ENCODE results near the gene MYO15A. TPM values are rescaled to one million over a fixed set of nuclear protein-coding genes. Genes with fewer than 3 reads are reported as not detected.

The MYO15A gene
- total RNA-seq, 1 experiment from 2014 or later, result 2.8 TPM

- TF ChIP-seq SRF (IDR thresholded peaks at IDR 0.05; ENCODE audit: low read depth), result no peak
- TF ChIP-seq ZFX (IDR thresholded peaks at IDR 0.05), result no peak
- no peak for TF ChIP-seq RAD21 (IDR thresholded peaks at IDR 0.05; ENCODE audit: low read depth)
- TF ChIP-seq CEBPB (IDR thresholded peaks at IDR 0.05; ENCODE audit: low read depth), result no peak
- no peak for TF ChIP-seq EZH2phosphoT487 (IDR thresholded peaks at IDR 0.05; ENCODE audit: borderline replicate concordance)
- no peak for TF ChIP-seq MAX (IDR thresholded peaks at IDR 0.05)
- no peak for TF ChIP-seq ZBTB33 (IDR thresholded peaks at IDR 0.05; ENCODE audit: extremely low read depth, insufficient replicate concordance, low read length)
- no peak for TF ChIP-seq CBX3 (IDR thresholded peaks at IDR 0.05; ENCODE audit: low read depth)
- no peak for TF ChIP-seq TCF7L2 (IDR thresholded peaks at IDR 0.05; ENCODE audit: borderline replicate concordance, extremely low read depth, insufficient read depth, insufficient read length)
- no peak for TF ChIP-seq POLR2A (IDR thresholded peaks at IDR 0.05; ENCODE audit: borderline replicate concordance, extremely low read depth, insufficient read depth, insufficient read length)
- TF ChIP-seq ATF3 (IDR thresholded peaks at IDR 0.05), result no peak
- no peak for TF ChIP-seq EGR1 (IDR thresholded peaks at IDR 0.05; ENCODE audit: low read depth)
- no peak for TF ChIP-seq ELF1 (IDR thresholded peaks at IDR 0.05; ENCODE audit: borderline replicate concordance, low read depth)
- no peak for TF ChIP-seq SIN3A (IDR thresholded peaks at IDR 0.05; ENCODE audit: low read depth)
- intact Hi-C loops (cut with micrococcal nuclease), result no loop called here
- no peaks in the 10 kb centered on the region for H3K4me1 ChIP-seq (ENCODE audit: control insufficient read depth in 1 of 2, insufficient read depth in 2 of 2, low read length in 2 of 2)
- no peak overlapping the region for H3K9ac ChIP-seq (ENCODE audit: low read length)
- no peaks in the 10 kb centered on the region for H3K9me2 ChIP-seq (ENCODE audit: insufficient read depth)
- H4K20me1 ChIP-seq (ENCODE audit: insufficient read depth), result no peaks in the 10 kb centered on the region
- no peaks in the 10 kb centered on the region; a peak in 2 of 4 replicates for H3K9me3 ChIP-seq (ENCODE audit: control insufficient read depth in 1 of 2, insufficient read depth in 1 of 2, low read depth in 1 of 2, low read length in 2 of 2)
- no peak overlapping the region for H3K4me3 ChIP-seq (replicated peaks in 1 of 2; ENCODE audit: low read depth in 1 of 2, low read length in 2 of 2)
- CTCF ChIA-PET, result no interaction called here
- no peak overlapping the region for H2AFZ ChIP-seq (ENCODE audit: low read depth, low read length, poor library complexity, severe bottlenecking)
- RAD21 ChIA-PET (ENCODE audit: low non-redundant PET in 1 of 2, low total read pairs in 2 of 2, uncharacterized antibody in 2 of 2, unreplicated experiment in 2 of 2), result no interaction called here
- no TSS peak for BruUV-seq (replicated peaks)
- no peak overlapping the region for H3K4me2 ChIP-seq (ENCODE audit: low read length)
- H3K36me3 ChIP-seq (ENCODE audit: control insufficient read depth in 1 of 2, insufficient read depth in 2 of 2, low read length in 2 of 2), result no peaks in the 10 kb centered on the region
- DNase-seq (ENCODE audit: low read depth, low spot score) (no peak), ATAC-seq (no peak)
- POLR2A ChIA-PET, result no interaction called here
- H3K27ac ChIP-seq (ENCODE audit: low read depth, low read length), result no peak overlapping the region
- no peaks in the 10 kb centered on the region for H3K79me2 ChIP-seq (ENCODE audit: insufficient read depth, low read length)
- no peaks in the 10 kb centered on the region for H3K27me3 ChIP-seq (ENCODE audit: insufficient read depth, low read length)
Observed at GRCh38 chr17:18119938-18120337, 11.4 kb downstream of the MYO15A start.

Data from HCT116 (cell line).